ENCODE data around the gene C16orf82.

Gene C16orf82

DNA sequence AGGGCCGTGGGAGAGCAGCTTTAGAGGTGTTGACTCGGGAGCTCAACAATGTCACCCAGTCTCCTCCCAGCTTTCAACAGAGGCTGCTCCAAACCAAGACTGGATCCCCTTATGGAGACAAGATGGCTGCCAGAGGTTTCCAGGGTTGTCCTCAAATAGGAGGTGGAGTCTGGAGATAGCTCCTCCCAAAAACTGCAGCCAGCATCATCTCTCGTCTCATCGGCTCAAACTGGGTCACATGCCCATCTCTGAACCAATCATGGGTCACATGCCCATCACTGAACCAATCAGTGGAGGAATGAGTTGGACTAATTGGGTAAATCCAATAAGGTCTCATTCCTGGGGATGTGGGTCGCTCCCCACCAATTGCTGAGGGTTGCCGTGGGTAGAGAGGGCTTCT is 41.1 kb upstream of the C16orf82 start:
- no peaks in the 10 kb centered on the region for H3K79me2 ChIP-seq (ENCODE audit: insufficient read depth, low read length)
- no peaks in the 10 kb centered on the region for H3K9me2 ChIP-seq (replicated peaks; ENCODE audit: insufficient read depth, low read length)
- H3K27me3 ChIP-seq (ENCODE audit: low read length), result no peaks in the 10 kb centered on the region
- TF ChIP-seq CTCF (IDR thresholded peaks at IDR 0.05; ENCODE audit: insufficient read depth, low read length, poor library complexity, severe bottlenecking), result no peak
- no peak for TF ChIP-seq EZH2phosphoT487 (conservative IDR thresholded peaks at IDR 0.05; ENCODE audit: low read length)
- H3K36me3 ChIP-seq (ENCODE audit: low read length), result no peaks in the 10 kb centered on the region
- H3K4me2 ChIP-seq (ENCODE audit: low read depth, low read length, poor library complexity, severe bottlenecking), result no peak overlapping the region
- H2AFZ ChIP-seq (ENCODE audit: low read depth, low read length, severe bottlenecking), result no peak overlapping the region
- H3K9ac ChIP-seq (ENCODE audit: low read length), result no peak overlapping the region
- no peak overlapping the region for H3K27ac ChIP-seq (ENCODE audit: low read depth, low read length)
- no peaks in the 10 kb centered on the region for H3K9me3 ChIP-seq (ENCODE audit: insufficient read depth, low read length)
- no peak overlapping the region for H3K4me3 ChIP-seq (ENCODE audit: insufficient read depth, low read length, poor library complexity, severe bottlenecking)
- no peaks in the 10 kb centered on the region for H3F3A ChIP-seq (ENCODE audit: insufficient read depth)
- H4K20me1 ChIP-seq (ENCODE audit: low read depth, low read length), result no peaks in the 10 kb centered on the region

DNA sequence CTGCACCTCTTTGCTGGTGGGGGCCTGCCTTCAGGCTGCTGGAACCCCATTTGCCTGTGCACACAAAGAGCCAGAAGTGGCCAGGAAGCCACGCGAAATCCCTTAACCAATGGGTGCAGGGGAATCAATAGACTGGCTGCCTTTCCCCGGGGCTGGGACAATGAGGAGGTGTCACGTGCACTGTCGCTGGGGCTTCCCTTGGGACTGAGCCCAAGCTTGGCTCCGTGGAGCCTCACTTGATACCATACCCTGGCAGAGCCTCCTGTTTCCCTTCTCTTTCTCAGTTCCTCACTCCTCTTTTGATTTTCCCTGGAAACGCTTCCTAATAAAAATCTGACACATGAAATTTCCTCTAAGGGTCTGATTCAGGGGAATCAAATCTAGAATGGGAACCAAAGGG is 38.8 kb upstream of the C16orf82 start:
- H3K79me2 ChIP-seq (ENCODE audit: insufficient read depth, low read length), result no peaks in the 10 kb centered on the region
- H3K9ac ChIP-seq (ENCODE audit: low read length), result no peak overlapping the region
- no peak overlapping the region for H2AFZ ChIP-seq (ENCODE audit: low read depth, low read length, severe bottlenecking)
- no peak overlapping the region for H3K4me3 ChIP-seq (ENCODE audit: insufficient read depth, low read length, poor library complexity, severe bottlenecking)
- no peak overlapping the region for H3K4me2 ChIP-seq (ENCODE audit: low read depth, low read length, poor library complexity, severe bottlenecking)
- no peaks in the 10 kb centered on the region for H3K9me3 ChIP-seq (ENCODE audit: insufficient read depth, low read length)
- no peaks in the 10 kb centered on the region for H3F3A ChIP-seq (ENCODE audit: insufficient read depth)
- TF ChIP-seq EZH2phosphoT487 (conservative IDR thresholded peaks at IDR 0.05; ENCODE audit: low read length), result no peak
- no peaks in the 10 kb centered on the region for H3K36me3 ChIP-seq (ENCODE audit: low read length)
- no peaks in the 10 kb centered on the region for H3K9me2 ChIP-seq (replicated peaks; ENCODE audit: insufficient read depth, low read length)
- no peaks in the 10 kb centered on the region for H3K27me3 ChIP-seq (ENCODE audit: low read length)
- H3K27ac ChIP-seq (ENCODE audit: low read depth, low read length), result no peak overlapping the region
- no peaks in the 10 kb centered on the region for H4K20me1 ChIP-seq (ENCODE audit: low read depth, low read length)

DNA sequence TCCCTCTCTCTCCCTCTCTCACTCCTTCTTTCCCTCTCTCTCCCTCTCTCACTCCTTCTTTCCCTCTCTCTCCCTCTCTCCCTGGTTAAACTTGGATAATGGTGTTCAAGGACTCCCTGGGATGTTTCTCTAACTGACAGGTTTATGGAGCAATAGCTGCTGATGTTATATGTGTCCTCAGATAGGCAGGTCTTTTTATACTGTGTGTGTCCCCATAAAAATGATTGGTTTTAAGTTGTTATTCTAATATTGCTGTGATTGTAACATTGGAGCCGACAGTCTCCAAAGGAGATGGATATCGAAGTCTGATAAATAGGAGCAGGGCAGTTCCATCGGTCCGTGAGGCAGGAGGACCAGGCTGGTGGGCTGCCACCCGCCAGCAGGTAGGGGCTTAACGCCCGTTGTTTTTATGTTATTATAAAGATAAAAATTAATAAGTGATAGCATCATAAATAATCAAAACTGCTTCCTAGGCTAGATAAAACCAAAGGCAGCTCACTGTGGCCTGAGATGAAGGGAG is 38.1 kb upstream of the C16orf82 start:
- H3K27ac ChIP-seq (ENCODE audit: low read depth, low read length), result no peak overlapping the region
- H3K4me2 ChIP-seq (ENCODE audit: low read depth, low read length, poor library complexity, severe bottlenecking), result no peak overlapping the region
- TF ChIP-seq EZH2phosphoT487 (conservative IDR thresholded peaks at IDR 0.05; ENCODE audit: low read length), result no peak
- TF ChIP-seq CTCF (IDR thresholded peaks at IDR 0.05; ENCODE audit: insufficient read depth, low read length, poor library complexity, severe bottlenecking), result no peak

DNA sequence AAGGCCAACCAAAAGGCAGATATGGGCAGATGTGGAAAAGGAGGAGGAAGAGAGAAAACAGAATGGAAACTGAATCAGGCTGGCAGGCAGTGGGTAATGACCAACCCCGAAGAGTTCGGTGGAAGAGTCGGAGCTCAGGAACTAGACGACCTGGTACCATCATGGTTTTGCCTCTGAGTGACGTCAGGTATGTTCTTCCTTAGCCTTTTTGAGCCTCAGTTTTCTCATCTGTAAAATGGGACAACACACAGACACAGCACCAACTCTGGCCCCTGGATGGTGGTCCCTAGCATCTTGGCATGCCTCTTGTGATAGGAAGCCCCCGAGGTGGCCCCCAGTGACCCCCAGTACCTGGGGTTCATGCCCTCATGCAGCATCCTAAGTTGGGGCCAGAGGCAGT is 37.2 kb upstream of the C16orf82 start:
- H2AFZ ChIP-seq (ENCODE audit: low read depth, low read length, severe bottlenecking), result no peak overlapping the region
- no peaks in the 10 kb centered on the region for H3K27me3 ChIP-seq (ENCODE audit: low read length)
- no peaks in the 10 kb centered on the region for H3F3A ChIP-seq (ENCODE audit: insufficient read depth)
- no peak overlapping the region for H3K4me3 ChIP-seq (ENCODE audit: insufficient read depth, low read length, poor library complexity, severe bottlenecking)
- H4K20me1 ChIP-seq (ENCODE audit: low read depth, low read length), result no peaks in the 10 kb centered on the region
- H3K9me2 ChIP-seq (replicated peaks; ENCODE audit: insufficient read depth, low read length), result no peaks in the 10 kb centered on the region
- no peak overlapping the region for H3K9ac ChIP-seq (ENCODE audit: low read length)
- no peaks in the 10 kb centered on the region for H3K9me3 ChIP-seq (ENCODE audit: insufficient read depth, low read length)
- no peak for TF ChIP-seq CTCF (IDR thresholded peaks at IDR 0.05; ENCODE audit: insufficient read depth, low read length, poor library complexity, severe bottlenecking)
- no peak for TF ChIP-seq EZH2phosphoT487 (conservative IDR thresholded peaks at IDR 0.05; ENCODE audit: low read length)
- H3K27ac ChIP-seq (ENCODE audit: low read depth, low read length), result no peak overlapping the region
- H3K79me2 ChIP-seq (ENCODE audit: insufficient read depth, low read length), result no peaks in the 10 kb centered on the region
- no peaks in the 10 kb centered on the region for H3K36me3 ChIP-seq (ENCODE audit: low read length)
- H3K4me2 ChIP-seq (ENCODE audit: low read depth, low read length, poor library complexity, severe bottlenecking), result no peak overlapping the region

More for the DNA sequence above, 38.1 kb upstream of the C16orf82 start:
- no peaks in the 10 kb centered on the region for H4K20me1 ChIP-seq (ENCODE audit: low read depth, low read length)
- H3K9ac ChIP-seq (ENCODE audit: low read length), result no peak overlapping the region
- no peaks in the 10 kb centered on the region for H3F3A ChIP-seq (ENCODE audit: insufficient read depth)
- H3K9me3 ChIP-seq (ENCODE audit: insufficient read depth, low read length), result no peaks in the 10 kb centered on the region
- H3K4me3 ChIP-seq (ENCODE audit: insufficient read depth, low read length, poor library complexity, severe bottlenecking), result no peak overlapping the region
- H3K36me3 ChIP-seq (ENCODE audit: low read length), result no peaks in the 10 kb centered on the region
- H3K9me2 ChIP-seq (replicated peaks; ENCODE audit: insufficient read depth, low read length), result no peaks in the 10 kb centered on the region
- no peaks in the 10 kb centered on the region for H3K79me2 ChIP-seq (ENCODE audit: insufficient read depth, low read length)
- H2AFZ ChIP-seq (ENCODE audit: low read depth, low read length, severe bottlenecking), result no peak overlapping the region
- H3K27me3 ChIP-seq (ENCODE audit: low read length), result no peaks in the 10 kb centered on the region
